MG63 (cell line): ENCODE measurements around the gene CCL2. TPM values are rescaled to one million over a fixed set of nuclear protein-coding genes. Genes with fewer than 3 reads are reported as not detected.
"Not testable (repeated sequence)": the region's sequence is repeated elsewhere in the genome, so short reads cannot be mapped to it uniquely, and the experiment has no call there.

ENCODE experiments used
- DNase-seq: peaks from one replicate; pipeline ENCODE4 v3.0.0-alpha.2; 2020
- H3K27me3 ChIP-seq: fragments of 250-450 bp; sonication (Bioruptor Pico); 2 replicates; pipeline ENCODE4 v1.5.1; 2020; ENCODE audit warnings: mild to moderate bottlenecking, moderate library complexity
- H3K36me3 ChIP-seq: fragments of 250-450 bp; sonication (Bioruptor Pico); 2 replicates; pipeline ENCODE4 v1.5.1; 2020; ENCODE audit warnings: mild to moderate bottlenecking, moderate library complexity
- H3K4me3 ChIP-seq: fragments of 250-450 bp; sonication (Bioruptor Pico); 2 replicates; pipeline ENCODE4 v1.5.1; 2020; ENCODE audit warnings: mild to moderate bottlenecking, moderate library complexity
- H3K9me3 ChIP-seq: fragments of 250-450 bp; sonication (Bioruptor Pico); 2 replicates; pipeline ENCODE4 v1.5.1; 2020; ENCODE audit warnings: mild to moderate bottlenecking, moderate library complexity
- total RNA-seq: library from RNA; depleted of rRNA; stranded (reverse); fragments of >200 nt; shearing (Covaris generic); gene quantifications from 2 replicates; pipeline ENCODE4 v1.2.3, GENCODE V29; 2014; ENCODE audit warnings: low replicate concordance; rRNA removed

Gene CCL2
- 12.3 and 33.0 TPM in 2 replicates for total RNA-seq

GRCh38 chr17:34254651-34255380, at the start of gene CCL2:
TSS of gene CCL2 (plus strand) at chr17:34255285. CDS start at chr17:34255350, 65 bp downstream.
- H3K27me3 ChIP-seq: no peaks in the 10 kb centered on the region
- DNase-seq: peak; percentile 86
- no peaks in the 10 kb centered on the region for H3K36me3 ChIP-seq
- no peaks in the 10 kb centered on the region for H3K9me3 ChIP-seq
- H3K4me3 ChIP-seq: peak within 1 kb of the TSS; percentile 38

- H3K27me3 ChIP-seq: no peaks in the 10 kb centered on the region
- no peaks in the 10 kb centered on the region for H3K36me3 ChIP-seq
- DNase-seq: no peak
- no peak overlapping the region for H3K4me3 ChIP-seq
- H3K9me3 ChIP-seq: peaks cover 2% of the 10 kb centered on the region; the same call in 1 of the 2 replicates
These were observed 49.7 kb upstream of the CCL2 start for GRCh38 chr17:34205401-34205800.

GRCh38 chr17:34206569-34206968, 48.5 kb upstream of the CCL2 start:
- DNase-seq: no peak
- H3K27me3 ChIP-seq: no peaks in the 10 kb centered on the region
- H3K4me3 ChIP-seq: no peak overlapping the region
- H3K9me3 ChIP-seq: peaks cover 5% of the 10 kb centered on the region; the same call in 1 of the 2 replicates
- no peaks in the 10 kb centered on the region for H3K36me3 ChIP-seq

- no peak for DNase-seq
- Histone ChIP-seq H3K9me3 (peaks cover 5% of the 10 kb centered on the region; the same call in 1 of the 2 replicates), H3K36me3 (no peaks in the 10 kb centered on the region), H3K4me3 (no peak overlapping the region), H3K27me3 (no peaks in the 10 kb centered on the region)
These were observed 47.5 kb upstream of the CCL2 start for GRCh38 chr17:34207572-34207971.

GRCh38 chr17:34218748-34219147, 36.3 kb upstream of the CCL2 start:
- Histone ChIP-seq H3K4me3 (no peak overlapping the region), H3K36me3 (no peaks in the 10 kb centered on the region), H3K27me3 (no peaks in the 10 kb centered on the region), H3K9me3 (peaks cover 3% of the 10 kb centered on the region; the same call in 1 of the 2 replicates)
- peak; percentile 12 for DNase-seq

GRCh38 chr17:34219405-34219804, 35.7 kb upstream of the CCL2 start:
- no peak overlapping the region for H3K4me3 ChIP-seq
- no peaks in the 10 kb centered on the region for H3K9me3 ChIP-seq
- H3K27me3 ChIP-seq: no peaks in the 10 kb centered on the region
- no peak for DNase-seq
- no peaks in the 10 kb centered on the region for H3K36me3 ChIP-seq

- no peak for DNase-seq
- Histone ChIP-seq H3K36me3 (no peaks in the 10 kb centered on the region), H3K4me3 (no peak overlapping the region), H3K9me3 (no peaks in the 10 kb centered on the region), H3K27me3 (no peaks in the 10 kb centered on the region)
These were observed 34.9 kb upstream of the CCL2 start for GRCh38 chr17:34220045-34220751.

- H3K36me3 ChIP-seq: no peaks in the 10 kb centered on the region
- no peaks in the 10 kb centered on the region for H3K9me3 ChIP-seq
- no peak for DNase-seq
- H3K27me3 ChIP-seq: no peaks in the 10 kb centered on the region
- H3K4me3 ChIP-seq: no peak overlapping the region
These were observed 34.2 kb upstream of the CCL2 start for GRCh38 chr17:34220752-34221395.

GRCh38 chr17:34221411-34221810, 33.7 kb upstream of the CCL2 start:
- no peak overlapping the region for H3K4me3 ChIP-seq
- no peaks in the 10 kb centered on the region for H3K27me3 ChIP-seq
- H3K9me3 ChIP-seq: no peaks in the 10 kb centered on the region
- no peak for DNase-seq
- H3K36me3 ChIP-seq: no peaks in the 10 kb centered on the region

GRCh38 chr17:34222722-34223497, 32.2 kb upstream of the CCL2 start:
- Histone ChIP-seq H3K4me3 (no peak overlapping the region), H3K27me3 (no peaks in the 10 kb centered on the region), H3K36me3 (no peaks in the 10 kb centered on the region), H3K9me3 (no peaks in the 10 kb centered on the region)
- DNase-seq: no peak

GRCh38 chr17:34225046-34225445, 30.0 kb upstream of the CCL2 start:
- H3K27me3 ChIP-seq: no peaks in the 10 kb centered on the region
- H3K4me3 ChIP-seq: no peak overlapping the region
- DNase-seq: no peak
- H3K36me3 ChIP-seq: no peaks in the 10 kb centered on the region
- H3K9me3 ChIP-seq: peaks cover 12% of the 10 kb centered on the region

- Histone ChIP-seq H3K36me3 (no peaks in the 10 kb centered on the region), H3K9me3 (peaks cover 17% of the 10 kb centered on the region), H3K27me3 (no peaks in the 10 kb centered on the region), H3K4me3 (no peak overlapping the region)
- no peak for DNase-seq
These were observed 28.9 kb upstream of the CCL2 start for GRCh38 chr17:34226011-34226743.

GRCh38 chr17:34226744-34227034, 28.4 kb upstream of the CCL2 start:
- DNase-seq: no peak
- peaks cover 17% of the 10 kb centered on the region for H3K9me3 ChIP-seq
- no peak overlapping the region for H3K4me3 ChIP-seq
- H3K36me3 ChIP-seq: no peaks in the 10 kb centered on the region
- H3K27me3 ChIP-seq: no peaks in the 10 kb centered on the region

GRCh38 chr17:34227293-34227692, 27.8 kb upstream of the CCL2 start:
- not testable (repeated sequence) for DNase-seq, H3K4me3 ChIP-seq, H3K36me3 ChIP-seq, H3K27me3 ChIP-seq
- H3K9me3 ChIP-seq: peaks cover 17% of the 10 kb centered on the region

GRCh38 chr17:34227707-34228106, 27.4 kb upstream of the CCL2 start:
- DNase-seq: no peak
- peaks cover 17% of the 10 kb centered on the region for H3K9me3 ChIP-seq
- H3K36me3 ChIP-seq: no peaks in the 10 kb centered on the region
- H3K27me3 ChIP-seq: no peaks in the 10 kb centered on the region
- H3K4me3 ChIP-seq: no peak overlapping the region

- Histone ChIP-seq H3K4me3 (no peak overlapping the region), H3K36me3 (no peaks in the 10 kb centered on the region), H3K27me3 (no peaks in the 10 kb centered on the region), H3K9me3 (peaks cover 17% of the 10 kb centered on the region)
- DNase-seq: no peak
These were observed 26.3 kb upstream of the CCL2 start for GRCh38 chr17:34228781-34229180.
